Erythroblast (primary cell): Measurements from ENCODE around the gene STK39.

Source experiments
- GATA1 ChIP-seq: IDR thresholded peaks from 2 replicates; pipeline ENCODE4 v1.6.1; 2011; ENCODE audit warnings: low read depth, mild to moderate bottlenecking, control low read depth, low read length, moderate library complexity
- POLR2A ChIP-seq: IDR thresholded peaks from 2 replicates; pipeline ENCODE4 v1.6.1; 2011; ENCODE audit warnings: mild to moderate bottlenecking, low read length

DNA sequence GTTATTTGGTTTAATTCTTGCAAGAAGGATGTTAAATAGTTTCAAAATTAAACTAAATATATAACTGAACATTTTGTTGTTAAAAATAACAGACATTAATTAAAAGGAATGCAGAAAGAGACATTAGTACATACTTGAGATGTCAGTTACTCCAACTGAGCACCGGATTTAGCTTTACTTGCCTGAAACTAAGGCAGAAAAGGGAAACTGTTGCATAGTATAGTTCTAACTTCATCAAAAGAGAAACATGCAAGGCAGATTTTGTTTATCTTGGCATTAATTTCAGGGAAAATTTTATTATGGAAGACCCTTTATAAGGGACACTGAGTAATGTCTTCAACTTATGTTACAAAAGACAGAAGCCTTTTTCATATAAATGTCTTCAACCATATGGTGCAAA, 218.3 kb downstream of the STK39 start:
- TF ChIP-seq POLR2A (no peak), GATA1 (no peak)
